IPS-15b (cell line): Measurements from ENCODE around the gene SH3RF2.

ENCODE experiments used
- H3K27me3 ChIP-seq: one replicate; pipeline ENCODE4 v1.6.1; 2013; ENCODE audit warnings: low read length; ENCODE audit not compliant: control insufficient read depth, insufficient read depth
- H3K36me3 ChIP-seq: one replicate; pipeline ENCODE4 v1.6.1; 2013; ENCODE audit warnings: low read length; ENCODE audit not compliant: control insufficient read depth, insufficient read depth
- H3K4me1 ChIP-seq: one replicate; pipeline ENCODE4 v1.6.1; 2013; ENCODE audit warnings: mild to moderate bottlenecking, low read length; ENCODE audit not compliant: control insufficient read depth, insufficient read depth
- H3K4me3 ChIP-seq: one replicate; pipeline ENCODE4 v1.5.1; 2013; ENCODE audit warnings: low read depth, low read length
- H3K9ac ChIP-seq: one replicate; pipeline ENCODE4 v1.6.1; 2013; ENCODE audit warnings: low read depth, mild to moderate bottlenecking, low read length
- H3K9me3 ChIP-seq: one replicate; pipeline ENCODE4 v1.6.1; 2013; ENCODE audit warnings: mild to moderate bottlenecking, low read length; ENCODE audit not compliant: control insufficient read depth, insufficient read depth

Gene SH3RF2

GRCh38 chr5:145942201-145942600 is 5.8 kb downstream of the SH3RF2 start:
- H3K36me3 ChIP-seq, result no peaks in the 10 kb centered on the region
- peaks cover 8% of the 10 kb centered on the region for H3K4me1 ChIP-seq
- no peaks in the 10 kb centered on the region for H3K9me3 ChIP-seq
- no peak overlapping the region for H3K9ac ChIP-seq
- H3K27me3 ChIP-seq, result peaks cover 13% of the 10 kb centered on the region
- no peak overlapping the region for H3K4me3 ChIP-seq

DNA sequence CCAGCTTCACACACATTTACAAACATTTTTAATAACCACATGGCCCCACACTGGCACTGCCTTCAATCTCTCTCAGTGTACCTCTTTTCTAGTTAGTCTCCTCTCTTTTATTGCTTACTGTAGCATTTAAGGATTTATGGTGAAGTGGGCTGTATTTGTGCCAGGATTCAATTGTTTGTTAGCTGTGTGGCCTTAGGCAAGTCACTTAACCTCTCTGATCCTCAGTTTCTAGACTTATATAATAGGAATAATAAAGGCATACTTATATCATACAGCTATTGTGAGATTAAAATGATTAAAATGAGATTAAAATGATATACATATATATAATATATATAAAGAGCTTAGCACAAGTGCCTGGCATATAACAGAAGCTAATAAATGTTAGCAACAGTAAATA is 6.4 kb downstream of the SH3RF2 start:
- no peaks in the 10 kb centered on the region for H3K9me3 ChIP-seq
- peaks cover 3% of the 10 kb centered on the region for H3K4me1 ChIP-seq
- no peaks in the 10 kb centered on the region for H3K36me3 ChIP-seq
- H3K9ac ChIP-seq, result no peak overlapping the region
- H3K4me3 ChIP-seq, result no peak overlapping the region
- H3K27me3 ChIP-seq, result peaks cover 10% of the 10 kb centered on the region

GRCh38 chr5:145943674-145944121 is 7.3 kb downstream of the SH3RF2 start:
- Histone ChIP-seq H3K9me3 (no peaks in the 10 kb centered on the region), H3K36me3 (no peaks in the 10 kb centered on the region), H3K27me3 (peaks cover under 1% of the 10 kb centered on the region), H3K9ac (no peak overlapping the region), H3K4me1 (peaks cover 2% of the 10 kb centered on the region), H3K4me3 (no peak overlapping the region)

DNA sequence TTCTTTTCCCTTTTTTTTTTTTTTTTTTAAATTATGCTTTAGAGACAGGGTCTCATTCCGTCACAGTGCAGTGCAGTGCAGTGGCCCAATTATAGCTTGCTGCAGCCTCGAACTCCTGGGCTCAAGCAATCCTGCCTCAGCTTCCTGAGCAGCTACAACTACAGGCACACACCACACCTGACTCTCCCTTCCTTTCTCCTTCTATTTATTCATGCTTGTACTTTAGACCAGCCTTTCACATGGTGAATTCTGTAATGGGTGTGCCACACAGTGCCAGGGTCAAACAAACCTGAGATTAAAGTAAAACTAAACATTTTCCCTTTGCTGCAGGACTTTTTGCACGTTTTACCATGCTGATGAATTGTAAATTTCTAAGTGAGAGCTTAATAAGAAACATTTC is 8.0 kb downstream of the SH3RF2 start:
- peaks cover 4% of the 10 kb centered on the region for H3K4me1 ChIP-seq
- no peak overlapping the region for H3K9ac ChIP-seq
- H3K4me3 ChIP-seq, result no peak overlapping the region
- no peaks in the 10 kb centered on the region for H3K27me3 ChIP-seq
- H3K9me3 ChIP-seq, result no peaks in the 10 kb centered on the region
- no peaks in the 10 kb centered on the region for H3K36me3 ChIP-seq

- no peak overlapping the region for H3K4me3 ChIP-seq
- no peak overlapping the region for H3K9ac ChIP-seq
- no peaks in the 10 kb centered on the region for H3K36me3 ChIP-seq
- no peaks in the 10 kb centered on the region for H3K9me3 ChIP-seq
- H3K27me3 ChIP-seq, result no peaks in the 10 kb centered on the region
- H3K4me1 ChIP-seq, result peaks cover 3% of the 10 kb centered on the region
These were observed 9.3 kb downstream of the SH3RF2 start for GRCh38 chr5:145945620-145946111.

- H3K4me3 ChIP-seq, result no peak overlapping the region
- H3K9me3 ChIP-seq, result no peaks in the 10 kb centered on the region
- no peak overlapping the region for H3K9ac ChIP-seq
- no peaks in the 10 kb centered on the region for H3K27me3 ChIP-seq
- H3K4me1 ChIP-seq, result peaks cover 3% of the 10 kb centered on the region
- no peaks in the 10 kb centered on the region for H3K36me3 ChIP-seq
These were observed 9.9 kb downstream of the SH3RF2 start for GRCh38 chr5:145946112-145946861.

DNA sequence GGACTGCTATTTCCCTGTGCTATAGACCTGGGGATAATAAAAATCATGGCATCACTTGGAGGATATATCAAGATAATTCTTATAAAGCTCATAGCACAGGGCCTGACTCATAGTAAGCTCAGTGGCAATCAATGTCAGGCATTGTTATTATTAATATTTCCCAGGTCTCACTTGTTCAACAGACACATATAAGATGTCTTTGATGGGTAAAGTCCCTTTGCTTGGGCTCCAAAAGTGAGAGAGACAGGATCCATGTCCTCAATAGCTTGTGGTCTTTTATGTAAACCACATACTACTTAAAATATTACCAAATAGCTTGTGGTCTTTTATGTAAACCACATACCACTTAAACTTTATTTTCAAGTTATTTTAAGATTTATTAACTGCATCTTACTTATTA is 11.2 kb downstream of the SH3RF2 start:
- no peaks in the 10 kb centered on the region for H3K9me3 ChIP-seq
- no peak overlapping the region for H3K9ac ChIP-seq
- no peaks in the 10 kb centered on the region for H3K27me3 ChIP-seq
- no peaks in the 10 kb centered on the region for H3K36me3 ChIP-seq
- no peak overlapping the region for H3K4me3 ChIP-seq
- H3K4me1 ChIP-seq, result peaks cover 3% of the 10 kb centered on the region

DNA sequence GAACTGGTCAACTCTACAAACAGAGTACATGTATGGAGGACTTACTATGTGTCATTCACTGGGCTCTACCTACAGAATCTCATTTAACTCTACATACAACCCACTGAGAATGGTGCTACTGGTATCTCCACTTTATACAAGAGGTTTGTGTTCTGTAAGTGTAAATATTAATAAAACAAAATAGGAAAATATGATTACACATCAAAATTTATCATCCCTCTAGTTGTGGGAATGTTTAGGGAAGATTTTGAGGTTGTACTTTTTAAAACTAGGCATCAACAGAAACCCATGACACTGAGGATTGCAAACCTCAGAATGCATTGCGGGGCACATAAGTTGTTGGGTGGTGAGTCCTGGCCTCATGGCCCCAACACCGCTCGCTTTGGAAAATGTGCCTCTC is 11.7 kb downstream of the SH3RF2 start:
- Histone ChIP-seq H3K4me1 (peaks cover 3% of the 10 kb centered on the region), H3K9me3 (no peaks in the 10 kb centered on the region), H3K9ac (no peak overlapping the region), H3K27me3 (no peaks in the 10 kb centered on the region), H3K36me3 (no peaks in the 10 kb centered on the region), H3K4me3 (no peak overlapping the region)

- Histone ChIP-seq H3K36me3 (no peaks in the 10 kb centered on the region), H3K9ac (no peak overlapping the region), H3K9me3 (no peaks in the 10 kb centered on the region), H3K27me3 (no peaks in the 10 kb centered on the region), H3K4me3 (no peak overlapping the region), H3K4me1 (peaks cover 3% of the 10 kb centered on the region)
These were observed 12.5 kb downstream of the SH3RF2 start for GRCh38 chr5:145948921-145949320.

GRCh38 chr5:145949474-145949873 is 13.1 kb downstream of the SH3RF2 start:
- H3K9ac ChIP-seq, result no peak overlapping the region
- no peaks in the 10 kb centered on the region for H3K9me3 ChIP-seq
- no peaks in the 10 kb centered on the region for H3K27me3 ChIP-seq
- H3K4me3 ChIP-seq, result no peak overlapping the region
- peaks cover 3% of the 10 kb centered on the region for H3K4me1 ChIP-seq
- H3K36me3 ChIP-seq, result no peaks in the 10 kb centered on the region

DNA sequence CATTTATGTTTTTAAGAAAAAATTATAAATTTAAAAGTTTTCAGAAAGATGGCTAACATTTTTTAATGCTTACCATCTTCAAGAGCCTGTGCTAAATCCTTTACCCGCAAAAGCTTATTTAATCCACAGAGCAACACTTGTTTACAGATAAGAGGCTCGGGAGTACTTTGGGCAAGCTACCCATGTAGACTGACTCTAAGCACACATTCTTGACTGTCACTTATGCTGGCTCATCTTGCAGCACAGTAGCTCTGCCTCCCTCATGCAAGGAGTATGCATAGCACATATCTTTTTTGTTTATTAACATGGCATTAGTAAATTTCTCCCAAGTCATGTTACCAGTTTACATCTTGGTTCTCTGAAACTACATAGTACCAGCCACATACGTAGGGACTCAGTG is 14.7 kb downstream of the SH3RF2 start:
- Histone ChIP-seq H3K9ac (no peak overlapping the region), H3K9me3 (no peaks in the 10 kb centered on the region), H3K4me3 (no peak overlapping the region), H3K36me3 (no peaks in the 10 kb centered on the region), H3K27me3 (no peaks in the 10 kb centered on the region), H3K4me1 (peaks cover 3% of the 10 kb centered on the region)

DNA sequence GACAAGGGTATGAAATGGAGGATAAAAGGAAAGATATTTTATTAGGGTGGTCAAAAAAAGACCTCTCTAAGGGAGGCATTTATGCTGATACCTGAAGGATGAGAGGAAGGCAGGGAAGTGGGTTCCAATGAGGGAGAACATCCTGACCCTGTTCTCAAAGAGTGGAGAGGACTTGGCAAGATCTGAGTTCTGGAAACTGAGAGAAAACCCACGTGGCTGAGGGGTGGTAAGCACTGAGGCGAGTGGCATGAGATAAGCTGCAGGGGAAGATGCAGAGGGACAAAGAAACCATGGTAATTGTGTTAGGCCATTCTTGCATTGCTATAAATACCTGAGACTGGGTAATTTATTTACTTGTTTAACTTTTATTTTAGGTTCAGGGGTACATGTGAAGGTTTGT is 16.8 kb downstream of the SH3RF2 start:
- Histone ChIP-seq H3K9me3 (no peaks in the 10 kb centered on the region), H3K9ac (no peak overlapping the region), H3K4me3 (no peak overlapping the region), H3K4me1 (peaks cover 3% of the 10 kb centered on the region), H3K36me3 (no peaks in the 10 kb centered on the region), H3K27me3 (no peaks in the 10 kb centered on the region)
